GM03348 (cell line): ENCODE results near the gene TPR.

Source experiments
- DNase-seq: peaks from one replicate; pipeline ENCODE4 v3.0.0; 2012; ENCODE audit warnings: low spot score

The TPR gene

DNA sequence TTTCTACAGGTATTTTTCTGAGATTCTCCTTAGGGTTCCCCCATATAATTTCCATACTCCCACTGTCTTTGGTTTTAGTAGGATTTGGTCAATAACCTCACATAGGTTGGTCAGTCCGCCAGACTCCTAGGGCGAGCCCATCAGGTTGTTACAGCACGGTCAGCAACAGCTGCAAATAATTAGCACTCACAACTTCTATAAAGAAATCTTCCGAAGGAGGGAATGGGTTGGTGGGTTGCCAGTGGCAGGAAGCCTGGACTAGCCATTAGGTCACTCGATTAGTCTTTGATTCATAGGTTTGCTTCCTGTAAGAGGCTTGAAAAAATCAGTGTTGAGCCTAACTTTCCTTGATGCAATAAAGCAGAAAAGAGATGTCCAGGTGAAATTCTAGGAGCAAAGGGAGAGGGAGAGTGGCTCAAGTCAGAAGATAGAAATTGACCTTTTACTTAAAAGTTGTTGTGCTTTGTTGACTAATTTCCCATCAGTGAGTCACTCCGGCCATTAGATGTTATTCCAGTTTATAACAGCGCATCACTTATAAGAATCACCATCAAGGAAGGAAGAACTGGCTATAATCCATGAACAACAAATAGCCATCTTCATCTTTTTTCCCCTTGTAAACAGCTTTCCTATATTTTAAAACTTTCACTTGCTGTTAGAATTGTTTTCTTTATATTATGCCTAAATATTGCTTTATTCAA is 88.3 kb downstream of the TPR start:
- DNase-seq = no peak

DNA sequence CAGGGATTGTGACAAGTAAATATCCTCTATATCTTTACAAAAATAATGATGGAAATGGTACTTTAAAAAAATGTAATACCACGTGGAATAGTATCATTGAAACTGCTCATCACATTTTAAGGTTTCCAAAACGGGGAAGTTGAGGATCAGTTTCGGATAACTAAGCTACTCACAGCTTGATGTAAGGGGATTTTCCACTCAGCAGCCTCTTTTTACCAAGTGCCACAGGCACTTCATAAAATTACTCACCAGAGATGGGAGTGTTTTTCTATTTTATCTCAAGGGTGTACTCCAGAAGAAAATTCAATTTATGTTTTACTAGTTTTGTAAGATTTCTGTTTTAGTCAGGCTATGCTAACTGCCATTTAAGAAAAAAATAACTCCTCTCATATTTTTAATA is 91.7 kb downstream of the TPR start:
- no peak for DNase-seq

DNA sequence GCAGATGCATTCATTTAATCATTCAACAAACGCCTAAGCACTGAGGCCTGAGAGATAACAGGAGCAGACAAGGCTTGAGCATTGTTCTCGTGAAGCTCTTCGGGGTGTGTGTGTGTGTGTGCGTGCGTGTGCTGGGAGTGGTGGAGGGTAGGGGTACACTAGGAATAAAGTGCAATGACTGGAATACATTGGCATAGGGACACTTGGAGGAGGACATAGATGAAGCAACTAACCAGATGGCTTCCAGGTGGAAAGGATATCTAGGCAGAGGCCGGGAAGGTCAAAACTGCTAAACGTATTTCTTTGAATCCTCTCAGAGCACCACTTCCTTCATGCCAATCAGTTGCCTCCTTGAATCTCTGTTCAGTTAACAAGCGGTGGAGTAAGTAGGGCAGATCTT is 92.6 kb downstream of the TPR start:
- DNase-seq = no peak

DNA sequence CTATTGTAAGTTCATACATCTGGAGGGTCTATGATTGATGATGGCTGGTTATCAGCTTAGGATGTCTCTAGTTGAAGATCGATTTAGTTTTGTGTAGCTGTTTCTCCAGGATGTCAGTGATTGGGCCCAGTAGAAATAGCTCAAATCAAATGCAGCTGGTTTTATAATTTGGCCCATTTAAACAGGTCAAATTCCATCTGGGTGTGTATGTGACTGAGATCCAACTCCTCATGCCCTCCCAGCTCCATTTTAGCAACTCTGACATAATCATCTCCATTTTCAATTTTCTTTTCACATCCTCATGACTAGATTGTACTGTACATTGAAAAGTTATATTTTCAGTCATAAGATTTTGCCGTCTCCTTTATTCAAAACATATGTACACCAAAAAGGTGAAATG is 99.2 kb downstream of the TPR start:
- peak; percentile 56 for DNase-seq

DNA sequence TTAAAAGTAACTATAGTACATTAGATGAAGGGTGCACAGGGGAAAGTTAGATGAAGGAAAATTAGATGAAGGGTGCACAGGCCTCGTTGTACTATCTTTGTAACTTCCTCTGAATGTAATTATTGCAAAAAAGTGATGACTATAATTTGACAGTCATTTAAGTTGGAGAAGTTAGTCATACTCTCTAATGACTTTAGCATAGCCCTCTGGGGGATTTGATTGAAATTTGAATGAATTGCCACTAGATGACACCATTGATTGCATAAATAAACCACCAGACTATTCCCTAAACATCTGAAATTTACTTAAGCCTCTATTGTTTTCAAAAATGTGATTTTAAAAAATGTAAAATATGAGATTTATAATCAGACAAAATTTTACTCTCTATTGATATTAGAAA is 102.6 kb downstream of the TPR start:
- DNase-seq = no peak

DNA sequence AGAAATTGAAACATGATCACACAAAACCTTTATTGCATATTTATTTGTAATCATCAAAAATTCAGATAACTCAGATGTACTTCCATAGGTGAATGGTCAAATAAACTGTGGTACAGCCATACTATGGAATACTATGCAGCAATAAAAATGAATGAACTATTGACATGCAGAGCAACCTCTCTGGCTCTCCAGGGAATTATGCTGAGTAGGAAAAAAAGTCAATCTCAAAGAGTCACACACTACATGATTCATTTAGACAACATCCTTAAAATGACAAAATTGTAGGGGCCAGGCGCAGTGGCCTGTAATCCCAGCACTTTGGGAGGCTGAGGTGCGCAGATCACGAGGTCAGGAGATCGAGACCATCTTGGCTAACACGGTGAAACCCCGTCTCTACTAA is 104.0 kb downstream of the TPR start:
- DNase-seq = no peak
